HEK293T (cell line): ENCODE measurements around the gene XIRP1.

ENCODE experiments used
- CTCF ChIA-PET: fragments of 350-600 bp; formaldehyde crosslinking; extraction: SDS; loops from one replicate; lab custom pipeline; 2021; ENCODE audit warnings: antibody characterized with exemption, inconsistent platforms; lab: Yijun Ruan, JAX
- POLR2A ChIA-PET: fragments of 350-600 bp; formaldehyde crosslinking; extraction: SDS; loops from one replicate; lab custom pipeline; 2020; ENCODE audit warnings: antibody characterized with exemption, inconsistent platforms; lab: Yijun Ruan, JAX
- DNase-seq: peaks from one replicate; pipeline ENCODE4 v3.0.0; 2012; ENCODE audit warnings: mixed read lengths; ENCODE audit errors: extremely low spot score
- ARNT ChIP-seq: fragments of 450-650 bp; IDR thresholded peaks from 2 replicates; pipeline ENCODE4 v1.6.1; 2017; ENCODE audit warnings: mild to moderate bottlenecking
- BHLHE40 ChIP-seq: fragments of 450-650 bp; IDR thresholded peaks from 2 replicates; pipeline ENCODE4 v1.6.1; 2016; ENCODE audit warnings: mild to moderate bottlenecking, moderate library complexity, borderline replicate concordance
- CTBP1 ChIP-seq: fragments of 450-650 bp; IDR thresholded peaks from 2 replicates; pipeline ENCODE4 v1.6.1; 2016; ENCODE audit warnings: borderline replicate concordance
- ELF4 ChIP-seq: fragments of 450-650 bp; IDR thresholded peaks from 2 replicates; pipeline ENCODE4 v1.6.1; 2017; ENCODE audit warnings: antibody characterized with exemption
- FOXA1 ChIP-seq: fragments of 450-650 bp; IDR thresholded peaks from 2 replicates; pipeline ENCODE4 v1.6.1; 2016; ENCODE audit warnings: mild to moderate bottlenecking
- FOXK2 ChIP-seq: fragments of 450-650 bp; IDR thresholded peaks from 2 replicates; pipeline ENCODE4 v1.6.1; 2016; ENCODE audit warnings: mild to moderate bottlenecking
- FOXM1 ChIP-seq: fragments of 450-650 bp; IDR thresholded peaks from 2 replicates; pipeline ENCODE4 v1.6.1; 2017; ENCODE audit warnings: mild to moderate bottlenecking, borderline replicate concordance
- HDGF ChIP-seq: fragments of 450-650 bp; IDR thresholded peaks from 2 replicates; pipeline ENCODE4 v1.6.1; 2017; ENCODE audit warnings: antibody characterized with exemption, borderline replicate concordance
- L3MBTL2 ChIP-seq: fragments of 450-650 bp; conservative IDR thresholded peaks from 2 replicates; pipeline ENCODE4 v1.6.1; 2016; ENCODE audit warnings: mild to moderate bottlenecking
- LEF1 ChIP-seq: fragments of 450-650 bp; IDR thresholded peaks from 2 replicates; pipeline ENCODE4 v1.6.1; 2017; ENCODE audit warnings: mild to moderate bottlenecking, borderline replicate concordance
- NFRKB ChIP-seq: fragments of 450-650 bp; IDR thresholded peaks from 2 replicates; pipeline ENCODE4 v1.6.1; 2016; ENCODE audit warnings: mild to moderate bottlenecking, moderate library complexity
- SP1 ChIP-seq: fragments of 450-650 bp; IDR thresholded peaks from 2 replicates; pipeline ENCODE4 v1.6.1; 2017
- SUZ12 ChIP-seq: fragments of 450-650 bp; IDR thresholded peaks from 2 replicates; pipeline ENCODE4 v1.6.1; 2016; ENCODE audit warnings: mild to moderate bottlenecking
- TARDBP ChIP-seq: fragments of 450-650 bp; IDR thresholded peaks from 2 replicates; pipeline ENCODE4 v1.6.1; 2016
- ZNF384 ChIP-seq: fragments of 450-650 bp; IDR thresholded peaks from 2 replicates; pipeline ENCODE4 v1.6.1; 2016
- TF ChIP-seq, protein P1 (sequence below): fragments of 450-650 bp; IDR thresholded peaks from 2 replicates; pipeline ENCODE4 v1.6.1; 2016

XIRP1 gene

DNA sequence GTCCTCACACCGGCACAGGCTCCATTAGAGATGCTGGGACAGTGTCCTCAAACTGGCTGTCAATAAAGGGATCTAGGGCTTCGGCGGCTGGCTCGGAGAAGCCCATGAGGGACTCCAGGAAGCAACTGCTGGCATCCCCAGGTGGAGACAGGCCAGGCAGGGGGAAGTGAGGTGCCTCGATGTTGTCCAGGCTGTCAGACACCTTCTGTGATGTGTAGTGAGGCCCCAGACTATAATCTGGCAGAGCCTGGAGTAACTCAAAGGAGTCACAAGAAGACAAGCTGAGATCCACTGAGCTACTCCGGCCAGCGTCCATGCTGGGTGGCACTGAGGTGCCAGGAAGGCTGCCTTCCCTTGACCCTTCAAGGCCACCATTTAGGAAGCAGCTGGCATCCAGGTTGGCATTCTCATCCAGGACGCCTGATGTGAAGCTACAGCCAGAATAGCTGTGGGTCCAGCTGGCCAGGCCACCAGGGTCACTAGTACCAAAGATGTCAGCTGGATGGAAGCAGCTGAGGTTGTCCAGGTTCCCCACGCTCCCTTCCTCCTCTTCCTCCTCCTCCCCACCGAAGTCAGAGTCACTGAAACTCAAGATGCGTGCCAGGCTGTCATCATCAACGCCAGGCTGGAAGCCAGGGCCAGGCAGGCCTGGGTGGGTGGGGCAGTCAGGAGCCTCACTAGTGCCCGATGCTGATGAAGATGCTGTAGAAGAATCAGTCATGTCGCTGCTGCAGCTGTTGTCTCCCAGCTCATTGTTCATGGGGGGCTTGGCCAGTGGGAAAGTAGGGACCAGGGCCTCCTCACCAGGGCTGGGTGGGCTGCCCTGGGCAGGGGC lies 49.1 kb downstream of the XIRP1 start:
- no peak for TF ChIP-seq ELF4
- TF ChIP-seq FOXM1 = no peak
- no peak for TF ChIP-seq FOXK2
- TF ChIP-seq TARDBP = no peak
- no peak for TF ChIP-seq ARNT
- TF ChIP-seq ZNF384 = no peak
- no peak for TF ChIP-seq BHLHE40
- no peak for TF ChIP-seq SP1
- CTCF ChIA-PET = interaction anchor here (0.9 kb wide), 1 partner anchor 47 kb away, joined by 3 read pairs; no protein-coding TSS in a partner anchor
- no peak for DNase-seq
- POLR2A ChIA-PET = interaction anchor here (1.2 kb wide), 1 partner anchor 26 kb away, joined by 4 read pairs; no protein-coding TSS in a partner anchor

DNA sequence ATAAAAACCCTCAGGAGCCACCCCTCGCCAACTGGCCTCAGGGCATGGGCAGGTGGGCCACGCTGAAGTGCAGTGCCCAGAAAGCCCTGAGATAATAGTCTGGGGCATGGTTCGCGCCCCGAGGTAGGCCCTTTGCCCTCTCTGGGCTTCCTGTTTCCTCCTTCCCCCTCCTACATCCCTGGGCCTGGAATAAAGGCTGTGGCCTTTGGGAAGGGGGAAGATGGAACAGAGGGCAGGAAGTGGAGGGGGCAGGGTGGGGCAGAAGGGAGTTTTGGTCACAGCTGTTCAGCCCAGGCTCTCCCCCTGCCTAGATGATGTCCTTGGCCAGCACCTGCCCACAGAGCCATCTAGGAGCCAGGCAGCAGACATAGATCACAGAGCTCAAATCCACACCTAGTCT lies 50.3 kb downstream of the XIRP1 start:
- CTCF ChIA-PET = no interaction called here
- DNase-seq = no peak

DNA sequence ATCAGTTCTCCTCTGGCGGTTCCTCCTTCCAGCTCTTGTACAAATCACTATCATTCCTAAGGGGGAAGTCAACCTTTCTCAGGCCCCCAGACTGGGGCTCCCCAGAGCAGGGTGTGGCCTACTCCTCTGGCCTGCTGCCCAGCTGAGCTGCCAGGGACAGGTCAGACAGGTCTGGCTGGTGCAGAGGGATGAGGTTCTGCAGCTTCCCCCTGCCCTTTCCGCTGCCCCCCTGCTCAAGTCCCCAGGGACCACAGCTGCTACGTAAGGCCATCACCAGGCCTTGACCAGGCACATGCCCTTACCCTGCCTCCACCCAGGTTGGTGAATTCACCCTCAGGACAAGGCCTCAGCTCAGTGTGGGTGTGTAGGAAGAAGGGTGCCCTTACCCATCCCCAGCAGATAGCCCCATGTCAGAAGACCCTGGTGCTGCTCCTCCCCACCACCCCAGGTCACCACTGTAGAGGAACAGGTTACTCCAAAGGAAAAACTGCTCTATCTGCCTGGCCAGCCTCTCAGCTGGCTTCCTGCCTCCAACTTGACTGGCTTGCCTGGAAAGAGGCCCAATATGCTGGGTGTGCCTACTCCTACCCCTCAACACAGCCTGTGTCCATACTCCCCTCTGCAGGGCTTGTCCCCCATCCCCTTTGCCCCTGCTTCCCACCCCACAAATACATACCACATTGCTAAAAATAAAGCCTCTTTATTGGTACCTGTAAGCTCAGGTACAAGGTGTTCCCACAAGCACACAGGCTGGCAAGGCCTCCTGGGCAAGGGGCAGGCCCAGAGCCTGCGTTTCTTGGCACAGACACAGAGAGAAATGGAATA lies 51.0 kb downstream of the XIRP1 start:
- ChIA-PET CTCF (no interaction called here), POLR2A (no interaction called here)
- no peak for TF ChIP-seq BHLHE40
- no peak for TF ChIP-seq LEF1
- TF ChIP-seq HDGF = no peak
- no peak for TF ChIP-seq ELF4
- no peak for TF ChIP-seq NFRKB
- no peak for TF ChIP-seq L3MBTL2
- no peak for DNase-seq

More for the DNA sequence above, 50.3 kb downstream of the XIRP1 start:
- POLR2A ChIA-PET = no interaction called here
- TF ChIP-seq SP1 (no peak), ARNT (no peak), CTBP1 (no peak), ELF4 (no peak), NFRKB (no peak), TARDBP (no peak), FOXA1 (no peak), SUZ12 (no peak), FOXK2 (no peak), LEF1 (no peak), ZNF384 (no peak), FOXM1 (no peak), HDGF (no peak), BHLHE40 (no peak), L3MBTL2 (no peak)
- TF ChIP-seq, protein P1, sequence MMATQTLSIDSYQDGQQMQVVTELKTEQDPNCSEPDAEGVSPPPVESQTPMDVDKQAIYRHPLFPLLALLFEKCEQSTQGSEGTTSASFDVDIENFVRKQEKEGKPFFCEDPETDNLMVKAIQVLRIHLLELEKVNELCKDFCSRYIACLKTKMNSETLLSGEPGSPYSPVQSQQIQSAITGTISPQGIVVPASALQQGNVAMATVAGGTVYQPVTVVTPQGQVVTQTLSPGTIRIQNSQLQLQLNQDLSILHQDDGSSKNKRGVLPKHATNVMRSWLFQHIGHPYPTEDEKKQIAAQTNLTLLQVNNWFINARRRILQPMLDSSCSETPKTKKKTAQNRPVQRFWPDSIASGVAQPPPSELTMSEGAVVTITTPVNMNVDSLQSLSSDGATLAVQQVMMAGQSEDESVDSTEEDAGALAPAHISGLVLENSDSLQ = no peak

DNA sequence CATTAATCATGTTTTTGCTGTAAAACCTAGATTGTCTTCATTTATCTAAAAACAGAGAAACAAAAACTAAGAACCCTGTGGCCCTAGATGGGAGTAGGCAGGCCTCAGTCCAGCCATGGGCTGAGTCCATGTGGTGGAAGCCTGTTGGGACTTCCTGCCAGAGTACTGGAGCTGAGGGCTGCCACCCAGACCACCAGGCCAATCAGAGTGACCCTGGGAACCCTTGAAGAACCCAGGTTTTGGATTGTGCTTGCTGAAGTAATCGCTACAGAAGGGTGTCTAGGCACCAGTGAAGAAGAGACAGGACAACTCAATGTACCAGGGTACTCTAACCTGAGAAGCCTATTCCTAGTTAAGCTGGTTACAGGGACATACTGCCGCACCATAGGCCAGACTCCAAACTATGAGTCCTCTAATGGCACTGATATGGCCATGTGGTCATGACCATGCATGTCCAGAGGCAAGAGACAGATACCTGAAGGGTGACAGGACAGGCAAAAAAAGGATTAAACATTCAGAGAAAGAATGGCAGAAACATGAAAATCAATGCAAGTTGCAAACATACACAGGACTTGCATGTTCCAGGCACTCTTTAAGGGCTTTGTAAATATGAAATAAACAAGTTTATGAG lies 51.9 kb downstream of the XIRP1 start:
- no peak for TF ChIP-seq CTBP1
- TF ChIP-seq FOXK2 = no peak
- no peak for TF ChIP-seq TARDBP
- no peak for TF ChIP-seq NFRKB
- TF ChIP-seq ELF4 = no peak
- TF ChIP-seq, protein P1 = no peak
- no peak for TF ChIP-seq FOXM1
- TF ChIP-seq HDGF = no peak
- TF ChIP-seq LEF1 = no peak
- no peak for TF ChIP-seq L3MBTL2
- CTCF ChIA-PET = no interaction called here
- POLR2A ChIA-PET = no interaction called here

DNA sequence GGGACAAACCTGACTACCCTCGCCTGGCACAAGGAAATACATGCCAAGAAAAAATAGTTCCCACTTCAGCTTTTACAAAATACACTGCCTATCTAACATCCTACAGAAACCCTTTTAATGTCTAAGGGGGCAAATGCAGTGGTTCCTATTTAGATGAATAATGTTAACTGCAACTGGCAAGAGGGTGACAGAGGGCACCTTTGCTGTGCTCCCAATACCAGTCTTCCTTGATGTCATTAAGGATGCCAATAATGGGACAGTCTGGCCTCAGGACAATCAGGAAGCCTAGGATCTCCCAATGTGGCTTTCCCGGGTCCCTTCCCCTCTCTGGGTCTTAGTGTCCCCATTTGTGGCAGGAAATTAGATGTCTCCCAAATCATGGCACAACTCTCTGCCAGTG lies 53.0 kb downstream of the XIRP1 start:
- POLR2A ChIA-PET = no interaction called here
- no peak for DNase-seq
- CTCF ChIA-PET = interaction anchor here (1.7 kb wide), 1 partner anchor 149 kb away, joined by 6 read pairs; no protein-coding TSS in a partner anchor
- TF ChIP-seq BHLHE40 (no peak), LEF1 (no peak), SP1 (no peak), FOXK2 (no peak), ZNF384 (no peak), ARNT (no peak), FOXM1 (no peak), HDGF (no peak), TARDBP (no peak), FOXA1 (no peak), CTBP1 (no peak), NFRKB (no peak), L3MBTL2 (no peak), ELF4 (no peak), SUZ12 (no peak)
- TF ChIP-seq, protein P1 = no peak

More for the DNA sequence above, 51.9 kb downstream of the XIRP1 start:
- no peak for DNase-seq
